AG09309 (cell line): ENCODE measurements around the gene MPHOSPH9.

ENCODE experiments used
- DNase-seq: peaks from one replicate; pipeline ENCODE4 v3.0.0-alpha.2; 2010; ENCODE audit warnings: low read depth
- H3K4me3 ChIP-seq: 2 replicates; pipeline ENCODE4 v1.5.1; 2011; ENCODE audit warnings: mild to moderate bottlenecking, low read depth, low read length, moderate library complexity; ENCODE audit not compliant: control insufficient read depth
- CTCF ChIP-seq: IDR thresholded peaks from 2 replicates; pipeline ENCODE4 v1.5.1; 2011; ENCODE audit warnings: mild to moderate bottlenecking, low read depth, low read length, inconsistent platforms; ENCODE audit not compliant: insufficient read depth, control insufficient read depth; ENCODE audit errors: missing control alignments

Gene MPHOSPH9

GRCh38 chr12:123127182-123127495 is 105.8 kb downstream of the MPHOSPH9 start:
- no peak overlapping the region for H3K4me3 ChIP-seq

GRCh38 chr12:123126294-123127181 is 106.4 kb downstream of the MPHOSPH9 start:
- H3K4me3 ChIP-seq: no peak overlapping the region
- peak; percentile 97 for DNase-seq
- TF ChIP-seq CTCF: peak; percentile 55

More at GRCh38 chr12:123127182-123127495, 105.8 kb downstream of the MPHOSPH9 start:
- DNase-seq: no peak
- TF ChIP-seq CTCF: no peak

GRCh38 chr12:123122626-123123025 is 110.3 kb downstream of the MPHOSPH9 start:
- TF ChIP-seq CTCF: no peak
- H3K4me3 ChIP-seq: no peak overlapping the region
- no peak for DNase-seq

GRCh38 chr12:123121670-123122069 is 111.3 kb downstream of the MPHOSPH9 start:
- no peak overlapping the region for H3K4me3 ChIP-seq
- DNase-seq: no peak
- no peak for TF ChIP-seq CTCF

- DNase-seq: no peak
- no peak overlapping the region for H3K4me3 ChIP-seq
- TF ChIP-seq CTCF: no peak
Observed at GRCh38 chr12:123120452-123121166, 112.3 kb downstream of the MPHOSPH9 start.

GRCh38 chr12:123119808-123120207 is 113.1 kb downstream of the MPHOSPH9 start:
- DNase-seq: no peak
- TF ChIP-seq CTCF: no peak
- H3K4me3 ChIP-seq: no peak overlapping the region
